ENCODE results near the gene HOXB8.

- TF ChIP-seq CTCF (IDR thresholded peaks at IDR 0.05; ENCODE audit: insufficient read depth, low read depth, low read length) (no peak), EZH2 (IDR thresholded peaks at IDR 0.05; ENCODE audit: insufficient read depth, low read length) (no peak)
Measured at GRCh38 chr17:48571826-48572417, 43.2 kb downstream of the HOXB8 start.

Data from astrocyte (in vitro differentiated cells and primary cell).